Transverse colon (tissue), 4 donors: ENCODE results near the gene GPR162. TPM values are rescaled to one million over a fixed set of nuclear protein-coding genes. Genes with fewer than 3 reads are reported as not detected.
A peak's percentile ranks its signal among the peaks of the same experiment; 100 is the strongest.
"Not testable (repeated sequence)": the region's sequence is repeated elsewhere in the genome, so short reads cannot be mapped to it uniquely, and the experiment has no call there.

Experiments
- DNase-seq: peaks from one replicate; pipeline ENCODE4 v3.0.0-alpha.2; 2019
- H3K27ac ChIP-seq, 4 donors: fragments of 200-600 bp; sonication (generic); 2 replicates each; pipeline ENCODE4 v1.5.1; 2016 to 2018; ENCODE audit warnings: inconsistent platforms in 4 of 4
- H3K27me3 ChIP-seq: fragments of 200-600 bp; sonication (generic); 2 replicates; pipeline ENCODE4 v1.5.1; 2017; ENCODE audit warnings: inconsistent platforms
- H3K36me3 ChIP-seq, 4 donors: fragments of 200-600 bp; sonication (generic); 2 replicates each; pipeline ENCODE4 v1.5.1; 2017 to 2019; ENCODE audit warnings: inconsistent platforms in 4 of 4
- H3K4me1 ChIP-seq, 4 donors: fragments of 200-600 bp; sonication (generic); 2 replicates each; pipeline ENCODE4 v1.5.1; 2017 to 2020; ENCODE audit warnings: inconsistent platforms in 4 of 4
- H3K4me3 ChIP-seq, 4 donors: fragments of 200-600 bp; sonication (generic); 1 replicate in 1 of 4; 2 replicates in 3 of 4; pipeline versions ENCODE4 v1.5.1 to v1.6.1; 2017 to 2019; ENCODE audit warnings: inconsistent platforms in 4 of 4
- H3K9me3 ChIP-seq, 2 donors: fragments of 200-600 bp; sonication (generic); 2 replicates each; pipeline ENCODE4 v1.5.1; 2017 to 2019; ENCODE audit warnings: inconsistent platforms in 2 of 2
- EP300 ChIP-seq: sonication (generic); formaldehyde crosslinking; IDR thresholded peaks from one replicate; pipeline ENCODE4 v1.6.1; 2017; ENCODE audit warnings: antibody characterized with exemption, low read depth
- POLR2A ChIP-seq: fragments of 450-650 bp; IDR thresholded peaks from one replicate; pipeline ENCODE4 v1.6.1; 2016; ENCODE audit warnings: antibody characterized with exemption, mild to moderate bottlenecking, moderate library complexity
- POLR2AphosphoS5 ChIP-seq, 3 donors: sonication (generic); formaldehyde crosslinking; IDR thresholded peaks; one replicate each; pipeline ENCODE4 v1.6.1; 2016; ENCODE audit warnings: antibody characterized with exemption in 3 of 3
- WGBS, 2 donors: methylation state at CpG; one replicate each; pipeline ENCODE4 v1.1.5; 2018; ENCODE audit warnings: low coverage in 1 of 2; 5-methylcytosine and 5-hydroxymethylcytosine counted together
- in situ Hi-C, 4 donors: fragments of 200-750 bp; cut with MboI; loops; one replicate each; pipeline versions ENCODE4 v1.15.0 to v1.15.1; 2017; ENCODE audit warnings: low sequenced_read_pairs in 3 of 4, low pct_ligation_motif_present in 1 of 4, low pct_unique_long_range_greater_than_20kb in 1 of 4
- intact Hi-C: fragments of 100-400 bp; cut with DNase I; formaldehyde crosslinking; loops from one replicate; pipeline ENCODE4 v1.15.1; 2023; ENCODE audit warnings: low total_unique reads
- total RNA-seq, 4 donors: library from RNA; depleted of rRNA; stranded (reverse); fragments of >200 nt; gene quantifications; one replicate each; pipeline ENCODE4 v1.1.0, GENCODE V29; 2016
- TF ChIP-seq, protein P1 (sequence below), 5 experiments: fragments of 200-600 bp in 3 of 5; fragments of 450-650 bp in 2 of 5; sonication (generic) in 3 of 5; IDR thresholded peaks; 1 replicate in 2 of 5; 2 replicates in 3 of 5; pipeline ENCODE4 v1.5.1; 2016 to 2017; ENCODE audit warnings: antibody characterized with exemption in 5 of 5, inconsistent platforms in 3 of 5, mild to moderate bottlenecking in 2 of 5, moderate library complexity in 1 of 5

Gene GPR162
- total RNA-seq, 4 donors from 2014 or later = 3.0 to 6.4 (median 3.1) TPM; not detected in 1

DNA sequence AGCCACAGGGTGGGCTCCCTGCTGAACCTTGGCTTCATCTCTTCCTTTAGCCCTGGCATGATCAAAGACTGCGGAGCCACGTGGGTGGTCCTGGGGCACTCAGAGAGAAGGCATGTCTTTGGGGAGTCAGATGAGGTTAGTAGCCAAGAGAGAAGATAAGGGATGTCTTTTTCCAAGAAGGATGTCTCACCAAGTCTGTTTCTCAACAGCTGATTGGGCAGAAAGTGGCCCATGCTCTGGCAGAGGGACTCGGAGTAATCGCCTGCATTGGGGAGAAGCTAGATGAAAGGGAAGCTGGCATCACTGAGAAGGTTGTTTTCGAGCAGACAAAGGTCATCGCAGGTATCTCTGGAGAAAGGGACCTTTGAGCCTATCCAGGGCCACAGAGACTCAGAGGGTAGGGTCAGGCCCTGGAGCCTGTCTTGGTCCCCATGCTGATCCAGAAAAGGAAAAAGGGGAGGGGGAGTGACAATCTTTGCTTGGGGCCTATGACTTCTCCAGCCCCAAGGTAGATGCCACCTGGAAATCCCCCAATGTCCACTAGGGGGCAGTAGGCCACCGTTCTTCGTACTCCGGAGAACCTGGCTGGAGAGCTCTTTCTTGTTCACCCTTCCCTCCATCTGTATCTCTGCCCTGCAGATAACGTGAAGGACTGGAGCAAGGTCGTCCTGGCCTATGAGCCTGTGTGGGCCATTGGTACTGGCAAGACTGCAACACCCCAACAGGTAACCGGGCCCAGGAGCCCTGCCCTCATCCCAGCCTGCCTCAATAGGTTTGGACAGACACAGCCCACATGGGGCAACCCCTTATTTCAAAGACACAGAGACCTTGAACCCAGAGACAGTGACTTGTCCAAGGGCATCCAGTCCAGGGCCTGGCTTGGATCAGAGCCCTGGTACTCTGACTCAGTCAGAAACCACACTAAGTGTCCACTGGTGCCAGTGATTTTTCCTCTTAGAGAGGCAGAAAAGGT lies 47.7 kb downstream of the GPR162 start:
- WGBS, 2 donors = 23% methylated on average over 12 of the region's 12 CpGs; no CpG with 5 or more reads in 1 of the 2 donors
- intact Hi-C loops = loop anchor here (5.0 kb wide), 1 partner anchor 68 kb away; no protein-coding TSS in a partner anchor
- DNase-seq = peak; percentile 90
- H3K27ac ChIP-seq = peak overlapping the region; percentile 97 to 99 (median 98)
- no peaks in the 10 kb centered on the region for H3K27me3 ChIP-seq
- peak overlapping the region in 2 of 4 donors; percentile 93 to 99 for H3K4me3 ChIP-seq
- in situ Hi-C loops = no loop called here
- H3K9me3 ChIP-seq = no peaks in the 10 kb centered on the region
- peaks cover 24 to 55% (median 49%) of the 10 kb centered on the region in 4 donors for H3K4me1 ChIP-seq
- TF ChIP-seq, protein P1, sequence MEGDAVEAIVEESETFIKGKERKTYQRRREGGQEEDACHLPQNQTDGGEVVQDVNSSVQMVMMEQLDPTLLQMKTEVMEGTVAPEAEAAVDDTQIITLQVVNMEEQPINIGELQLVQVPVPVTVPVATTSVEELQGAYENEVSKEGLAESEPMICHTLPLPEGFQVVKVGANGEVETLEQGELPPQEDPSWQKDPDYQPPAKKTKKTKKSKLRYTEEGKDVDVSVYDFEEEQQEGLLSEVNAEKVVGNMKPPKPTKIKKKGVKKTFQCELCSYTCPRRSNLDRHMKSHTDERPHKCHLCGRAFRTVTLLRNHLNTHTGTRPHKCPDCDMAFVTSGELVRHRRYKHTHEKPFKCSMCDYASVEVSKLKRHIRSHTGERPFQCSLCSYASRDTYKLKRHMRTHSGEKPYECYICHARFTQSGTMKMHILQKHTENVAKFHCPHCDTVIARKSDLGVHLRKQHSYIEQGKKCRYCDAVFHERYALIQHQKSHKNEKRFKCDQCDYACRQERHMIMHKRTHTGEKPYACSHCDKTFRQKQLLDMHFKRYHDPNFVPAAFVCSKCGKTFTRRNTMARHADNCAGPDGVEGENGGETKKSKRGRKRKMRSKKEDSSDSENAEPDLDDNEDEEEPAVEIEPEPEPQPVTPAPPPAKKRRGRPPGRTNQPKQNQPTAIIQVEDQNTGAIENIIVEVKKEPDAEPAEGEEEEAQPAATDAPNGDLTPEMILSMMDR (IDR thresholded peaks at IDR 0.05) = peak; percentile 92 to 95 (median 94)
- TF ChIP-seq POLR2A = no peak
- no peak for TF ChIP-seq EP300
- peak in 1 of 3 donors; percentile 23 for TF ChIP-seq POLR2AphosphoS5 (IDR thresholded peaks at IDR 0.05)
- peaks cover 0 to 10% (median 5%) of the 10 kb centered on the region in 4 donors for H3K36me3 ChIP-seq

DNA sequence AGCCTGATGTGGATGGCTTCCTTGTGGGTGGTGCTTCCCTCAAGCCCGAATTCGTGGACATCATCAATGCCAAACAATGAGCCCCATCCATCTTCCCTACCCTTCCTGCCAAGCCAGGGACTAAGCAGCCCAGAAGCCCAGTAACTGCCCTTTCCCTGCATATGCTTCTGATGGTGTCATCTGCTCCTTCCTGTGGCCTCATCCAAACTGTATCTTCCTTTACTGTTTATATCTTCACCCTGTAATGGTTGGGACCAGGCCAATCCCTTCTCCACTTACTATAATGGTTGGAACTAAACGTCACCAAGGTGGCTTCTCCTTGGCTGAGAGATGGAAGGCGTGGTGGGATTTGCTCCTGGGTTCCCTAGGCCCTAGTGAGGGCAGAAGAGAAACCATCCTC lies 48.7 kb downstream of the GPR162 start:
- Histone ChIP-seq H3K27ac (peak overlapping the region in 3 of 4 donors; percentile 66 to 99 (median 98)), H3K4me1 (peaks cover 24 to 58% (median 50%) of the 10 kb centered on the region in 4 donors), H3K36me3 (peaks cover 0 to 10% (median 5%) of the 10 kb centered on the region in 4 donors)
- H3K27me3 ChIP-seq, H3K9me3 ChIP-seq, DNase-seq, in situ Hi-C loops, H3K4me3 ChIP-seq: not testable (repeated sequence)
- intact Hi-C loops = loop anchor here (5.0 kb wide), 1 partner anchor 67 kb away; no protein-coding TSS in a partner anchor
- WGBS, 2 donors = 64% methylated on average over 4 of the region's 4 CpGs; no CpG with 5 or more reads in 1 of the 2 donors

DNA sequence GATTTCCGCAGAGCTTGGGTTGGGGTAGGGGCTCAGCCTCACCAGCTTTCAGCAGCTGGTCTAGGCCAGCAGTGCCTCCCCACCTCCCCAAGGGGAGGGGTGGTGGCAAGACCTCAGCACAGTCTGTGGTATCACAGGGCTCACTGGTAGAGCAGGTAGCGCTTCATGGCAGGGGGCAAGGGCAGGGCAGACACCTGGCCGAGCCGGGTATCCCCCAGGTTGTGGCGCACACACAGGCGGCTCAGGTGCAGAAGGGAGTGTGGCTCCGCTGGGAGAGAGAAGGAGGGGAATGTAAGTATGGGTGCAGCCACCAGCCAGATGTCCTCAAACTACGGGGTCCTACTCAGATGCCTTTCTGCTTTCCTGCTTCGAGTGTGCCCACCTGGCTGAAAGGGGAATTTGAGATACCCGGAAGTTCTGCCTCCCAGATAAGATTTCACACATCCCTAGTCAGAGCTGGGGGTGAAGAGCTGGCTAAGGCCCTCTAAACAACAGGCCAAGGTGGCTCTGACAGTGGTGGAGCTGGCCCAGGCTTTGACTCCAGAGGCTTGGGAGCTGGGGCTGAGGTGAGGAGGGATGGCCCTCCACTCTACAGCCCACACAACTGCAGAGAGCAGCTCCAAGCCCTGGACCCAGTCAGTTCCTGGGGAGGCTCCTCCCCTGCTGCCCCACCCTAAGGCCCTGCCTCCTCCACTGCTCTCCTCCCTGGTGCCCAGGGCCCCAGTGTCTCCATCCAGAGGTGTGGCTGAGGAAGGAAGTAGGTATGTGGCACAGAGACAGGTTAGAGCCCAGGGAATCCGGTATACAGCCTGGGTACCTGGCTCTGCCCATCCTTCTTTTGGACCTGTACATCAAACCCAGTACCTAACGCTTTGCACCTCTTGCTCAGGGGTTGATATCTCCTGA lies 49.7 kb downstream of the GPR162 start:
- H3K27me3 ChIP-seq = no peaks in the 10 kb centered on the region
- no peaks in the 10 kb centered on the region for H3K9me3 ChIP-seq
- in situ Hi-C loops (no loop called here), intact Hi-C loops (loop anchor here (5.0 kb wide), 1 partner anchor 66 kb away; no protein-coding TSS in a partner anchor)
- H3K36me3 ChIP-seq = peaks cover 0 to 10% (median 5%) of the 10 kb centered on the region in 4 donors
- H3K4me1 ChIP-seq = peaks cover 24 to 58% (median 50%) of the 10 kb centered on the region in 4 donors
- H3K27ac ChIP-seq = peak overlapping the region; percentile 89 to 99 (median 92)
- WGBS, 2 donors = 20 to 60% methylated on average over 1 to 12 of the region's 12 CpGs
- H3K4me3 ChIP-seq = peak overlapping the region in 3 of 4 donors; percentile 58 to 81 (median 77)
- TF ChIP-seq, protein P1 (IDR thresholded peaks at IDR 0.05) = no peak
- peak; percentile 59 to 76 (median 65) for TF ChIP-seq POLR2AphosphoS5 (IDR thresholded peaks at IDR 0.05)
- TF ChIP-seq POLR2A = peak; percentile 40
- TF ChIP-seq EP300 = no peak
- peak; percentile 83 for DNase-seq
